ENCODE measurements around the gene ADRB2.

The ADRB2 gene

DNA sequence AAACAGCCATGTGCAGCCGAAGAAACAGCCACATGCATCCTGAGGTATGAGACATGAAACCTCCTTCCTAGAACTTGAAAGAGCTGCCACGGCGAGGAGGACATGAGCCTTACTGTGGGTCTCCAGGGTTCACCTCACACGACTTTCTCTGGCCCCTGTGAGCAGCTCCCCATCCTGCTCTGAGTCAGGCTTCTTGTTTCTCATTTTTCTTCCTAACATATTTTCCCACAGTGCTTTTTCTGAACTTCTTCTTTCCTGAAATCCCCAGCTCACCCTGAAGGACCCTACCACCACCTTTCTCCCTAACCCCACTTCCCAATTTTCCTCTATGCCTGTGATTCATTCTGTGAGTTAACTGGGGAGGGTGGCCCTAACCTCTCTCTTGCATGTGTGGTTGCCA, 33.7 kb upstream of the ADRB2 start:
- no peak for ATAC-seq
- TF ChIP-seq PPARA (CRISPR knock-in tag; IDR thresholded peaks at IDR 0.05; ENCODE audit: borderline replicate concordance) (no peak), RARB (CRISPR knock-in tag; IDR thresholded peaks at IDR 0.05) (no peak), TOX (CRISPR knock-in tag; IDR thresholded peaks at IDR 0.05; ENCODE audit: borderline replicate concordance) (no peak), SNAI2 (CRISPR knock-in tag; IDR thresholded peaks at IDR 0.05) (no peak)

DNA sequence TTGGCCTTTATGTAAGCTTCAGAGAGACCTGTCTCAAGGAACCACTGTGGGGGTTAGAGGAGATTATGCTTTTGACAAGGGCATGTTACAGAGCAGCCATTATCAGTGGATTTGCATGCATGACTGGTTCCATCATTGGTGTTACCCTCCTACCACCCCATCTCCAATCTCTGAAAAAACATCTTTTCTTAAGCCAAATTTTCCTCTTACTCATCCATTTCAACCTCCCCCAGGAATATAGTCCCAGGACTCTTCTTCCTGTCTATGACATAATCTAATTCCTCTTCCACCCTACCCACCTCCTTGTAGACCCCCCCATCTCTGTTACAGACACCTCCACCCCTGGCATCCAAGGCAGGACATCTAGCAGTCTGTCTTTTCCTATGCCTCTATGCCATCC, 33.1 kb upstream of the ADRB2 start:
- TF ChIP-seq, protein P1, sequence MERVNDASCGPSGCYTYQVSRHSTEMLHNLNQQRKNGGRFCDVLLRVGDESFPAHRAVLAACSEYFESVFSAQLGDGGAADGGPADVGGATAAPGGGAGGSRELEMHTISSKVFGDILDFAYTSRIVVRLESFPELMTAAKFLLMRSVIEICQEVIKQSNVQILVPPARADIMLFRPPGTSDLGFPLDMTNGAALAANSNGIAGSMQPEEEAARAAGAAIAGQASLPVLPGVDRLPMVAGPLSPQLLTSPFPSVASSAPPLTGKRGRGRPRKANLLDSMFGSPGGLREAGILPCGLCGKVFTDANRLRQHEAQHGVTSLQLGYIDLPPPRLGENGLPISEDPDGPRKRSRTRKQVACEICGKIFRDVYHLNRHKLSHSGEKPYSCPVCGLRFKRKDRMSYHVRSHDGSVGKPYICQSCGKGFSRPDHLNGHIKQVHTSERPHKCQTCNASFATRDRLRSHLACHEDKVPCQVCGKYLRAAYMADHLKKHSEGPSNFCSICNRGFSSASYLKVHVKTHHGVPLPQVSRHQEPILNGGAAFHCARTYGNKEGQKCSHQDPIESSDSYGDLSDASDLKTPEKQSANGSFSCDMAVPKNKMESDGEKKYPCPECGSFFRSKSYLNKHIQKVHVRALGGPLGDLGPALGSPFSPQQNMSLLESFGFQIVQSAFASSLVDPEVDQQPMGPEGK (CRISPR knock-in tag; IDR thresholded peaks at IDR 0.05; ENCODE audit: borderline replicate concordance), result no peak
- TF ChIP-seq RARB (CRISPR knock-in tag; IDR thresholded peaks at IDR 0.05) (no peak), ZNF70 (CRISPR knock-in tag; IDR thresholded peaks at IDR 0.05) (no peak), ESRRG (CRISPR knock-in tag; IDR thresholded peaks at IDR 0.05) (no peak), SNAI2 (CRISPR knock-in tag; IDR thresholded peaks at IDR 0.05) (no peak), GLIS3 (CRISPR knock-in tag; IDR thresholded peaks at IDR 0.05) (no peak), TOX (CRISPR knock-in tag; IDR thresholded peaks at IDR 0.05; ENCODE audit: borderline replicate concordance) (no peak), ISL1 (CRISPR knock-in tag; IDR thresholded peaks at IDR 0.05) (no peak), ZC3H10 (CRISPR knock-in tag; IDR thresholded peaks at IDR 0.05) (no peak), BACH2 (CRISPR knock-in tag; IDR thresholded peaks at IDR 0.05; ENCODE audit: borderline replicate concordance) (no peak), OSR1 (CRISPR knock-in tag; IDR thresholded peaks at IDR 0.05) (no peak), TCF4 (CRISPR knock-in tag; IDR thresholded peaks at IDR 0.05; ENCODE audit: borderline replicate concordance) (no peak), ZFP3 (CRISPR knock-in tag; IDR thresholded peaks at IDR 0.05) (no peak)
- TF ChIP-seq, protein P2, sequence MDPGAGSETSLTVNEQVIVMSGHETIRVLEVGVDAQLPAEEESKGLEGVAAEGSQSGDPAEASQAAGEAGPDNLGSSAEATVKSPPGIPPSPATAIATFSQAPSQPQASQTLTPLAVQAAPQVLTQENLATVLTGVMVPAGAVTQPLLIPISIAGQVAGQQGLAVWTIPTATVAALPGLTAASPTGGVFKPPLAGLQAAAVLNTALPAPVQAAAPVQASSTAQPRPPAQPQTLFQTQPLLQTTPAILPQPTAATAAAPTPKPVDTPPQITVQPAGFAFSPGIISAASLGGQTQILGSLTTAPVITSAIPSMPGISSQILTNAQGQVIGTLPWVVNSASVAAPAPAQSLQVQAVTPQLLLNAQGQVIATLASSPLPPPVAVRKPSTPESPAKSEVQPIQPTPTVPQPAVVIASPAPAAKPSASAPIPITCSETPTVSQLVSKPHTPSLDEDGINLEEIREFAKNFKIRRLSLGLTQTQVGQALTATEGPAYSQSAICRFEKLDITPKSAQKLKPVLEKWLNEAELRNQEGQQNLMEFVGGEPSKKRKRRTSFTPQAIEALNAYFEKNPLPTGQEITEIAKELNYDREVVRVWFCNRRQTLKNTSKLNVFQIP (CRISPR knock-in tag; IDR thresholded peaks at IDR 0.05; ENCODE audit: borderline replicate concordance, low read depth), result no peak
- no peak for ATAC-seq

DNA sequence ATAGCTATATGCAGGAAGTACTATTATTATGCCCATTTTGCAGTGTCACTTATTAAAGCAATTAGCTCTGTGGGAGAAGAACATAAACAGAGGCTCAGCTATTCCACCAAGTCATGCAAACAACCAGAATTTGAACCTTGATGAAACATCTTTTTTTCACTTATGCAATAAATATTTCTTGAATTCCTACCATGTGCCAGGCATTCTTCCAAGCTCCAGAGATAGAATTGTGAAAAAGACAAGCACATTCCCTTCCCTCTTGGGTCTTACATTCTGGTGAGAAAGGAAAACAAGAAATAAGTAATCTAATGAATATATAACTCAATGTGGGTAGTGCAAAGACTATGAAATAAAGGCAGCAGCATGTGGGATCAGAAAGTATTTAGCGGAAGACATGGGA, 32.1 kb upstream of the ADRB2 start:
- ATAC-seq, result no peak
- TF ChIP-seq ESRRG (CRISPR knock-in tag; IDR thresholded peaks at IDR 0.05), result no peak
- no peak for TF ChIP-seq CSDC2 (CRISPR knock-in tag; IDR thresholded peaks at IDR 0.05)
- TF ChIP-seq ZNF565 (CRISPR knock-in tag; conservative IDR thresholded peaks at IDR 0.05; ENCODE audit: low read depth), result no peak
- TF ChIP-seq, protein P1 (CRISPR knock-in tag; IDR thresholded peaks at IDR 0.05; ENCODE audit: borderline replicate concordance), result no peak
- no peak for TF ChIP-seq ARNTL (CRISPR knock-in tag; IDR thresholded peaks at IDR 0.05; ENCODE audit: borderline replicate concordance, low read depth)
- no peak for TF ChIP-seq ZNF8 (CRISPR knock-in tag; IDR thresholded peaks at IDR 0.05)
- TF ChIP-seq ZFP30 (CRISPR knock-in tag; IDR thresholded peaks at IDR 0.05), result no peak
- TF ChIP-seq PPARA (CRISPR knock-in tag; IDR thresholded peaks at IDR 0.05; ENCODE audit: borderline replicate concordance), result no peak
- TF ChIP-seq, protein P3, sequence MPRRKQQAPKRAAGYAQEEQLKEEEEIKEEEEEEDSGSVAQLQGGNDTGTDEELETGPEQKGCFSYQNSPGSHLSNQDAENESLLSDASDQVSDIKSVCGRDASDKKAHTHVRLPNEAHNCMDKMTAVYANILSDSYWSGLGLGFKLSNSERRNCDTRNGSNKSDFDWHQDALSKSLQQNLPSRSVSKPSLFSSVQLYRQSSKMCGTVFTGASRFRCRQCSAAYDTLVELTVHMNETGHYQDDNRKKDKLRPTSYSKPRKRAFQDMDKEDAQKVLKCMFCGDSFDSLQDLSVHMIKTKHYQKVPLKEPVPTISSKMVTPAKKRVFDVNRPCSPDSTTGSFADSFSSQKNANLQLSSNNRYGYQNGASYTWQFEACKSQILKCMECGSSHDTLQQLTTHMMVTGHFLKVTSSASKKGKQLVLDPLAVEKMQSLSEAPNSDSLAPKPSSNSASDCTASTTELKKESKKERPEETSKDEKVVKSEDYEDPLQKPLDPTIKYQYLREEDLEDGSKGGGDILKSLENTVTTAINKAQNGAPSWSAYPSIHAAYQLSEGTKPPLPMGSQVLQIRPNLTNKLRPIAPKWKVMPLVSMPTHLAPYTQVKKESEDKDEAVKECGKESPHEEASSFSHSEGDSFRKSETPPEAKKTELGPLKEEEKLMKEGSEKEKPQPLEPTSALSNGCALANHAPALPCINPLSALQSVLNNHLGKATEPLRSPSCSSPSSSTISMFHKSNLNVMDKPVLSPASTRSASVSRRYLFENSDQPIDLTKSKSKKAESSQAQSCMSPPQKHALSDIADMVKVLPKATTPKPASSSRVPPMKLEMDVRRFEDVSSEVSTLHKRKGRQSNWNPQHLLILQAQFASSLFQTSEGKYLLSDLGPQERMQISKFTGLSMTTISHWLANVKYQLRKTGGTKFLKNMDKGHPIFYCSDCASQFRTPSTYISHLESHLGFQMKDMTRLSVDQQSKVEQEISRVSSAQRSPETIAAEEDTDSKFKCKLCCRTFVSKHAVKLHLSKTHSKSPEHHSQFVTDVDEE (CRISPR knock-in tag; IDR thresholded peaks at IDR 0.05), result no peak
